GM19372 (cell line): ENCODE measurements around the gene ADRA1B.
"Not testable (repeated sequence)": the region's sequence is repeated elsewhere in the genome, so short reads cannot be mapped to it uniquely, and the experiment has no call there.

Experiments used
- ATAC-seq: cut with Tn5 transposase; IDR thresholded peaks from one replicate; pipeline ENCODE4 v1.9.1; 2021; ENCODE audit warnings: mild to moderate bottlenecking, low read depth, moderate library complexity; ENCODE audit not compliant: unreplicated experiment

ADRA1B gene

DNA sequence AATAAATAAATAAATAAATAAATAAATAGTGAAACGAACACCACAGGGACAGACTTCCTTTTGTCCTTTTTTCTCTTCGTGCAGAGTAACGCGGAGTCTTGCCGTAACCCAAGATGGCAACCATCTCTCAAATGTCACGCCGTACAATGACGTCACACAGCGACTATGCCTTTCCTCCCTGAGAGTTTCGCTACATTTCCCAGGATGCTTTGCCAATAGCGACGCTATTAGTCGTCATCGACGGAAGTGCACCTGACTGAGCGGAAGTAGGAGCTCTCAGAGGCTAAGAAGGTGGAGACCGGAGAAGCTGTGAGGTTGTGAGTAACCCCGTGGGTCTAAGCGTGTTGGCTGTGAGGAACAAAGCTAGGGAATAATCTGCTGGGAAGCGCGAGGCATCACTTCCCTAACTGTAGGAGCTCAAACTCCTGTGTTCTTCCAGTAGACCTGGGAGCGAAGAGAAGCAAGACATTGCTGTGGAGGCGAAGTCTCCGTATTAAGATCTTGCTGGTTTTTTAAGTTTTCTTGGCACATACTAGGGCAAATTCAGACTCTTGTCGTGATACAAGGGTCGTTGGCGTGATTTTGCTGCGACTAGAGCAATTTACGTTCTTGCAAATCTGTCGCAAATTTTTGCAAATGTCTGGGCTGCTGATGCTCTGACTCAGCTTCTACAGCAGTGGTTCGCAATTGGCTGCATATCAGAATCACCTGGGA lies 92.8 kb downstream of the ADRA1B start, which contains the start of gene TTC1:
Gene TTC1, plus strand, starts transcription at position 263 of the 714 bp plus-strand sequence. CDS start 1,390 bp downstream, outside the sequence.
- ATAC-seq = peak; percentile 100

GRCh38 chr5:160009591-160009989 lies 93.3 kb downstream of the ADRA1B start:
- no peak for ATAC-seq

DNA sequence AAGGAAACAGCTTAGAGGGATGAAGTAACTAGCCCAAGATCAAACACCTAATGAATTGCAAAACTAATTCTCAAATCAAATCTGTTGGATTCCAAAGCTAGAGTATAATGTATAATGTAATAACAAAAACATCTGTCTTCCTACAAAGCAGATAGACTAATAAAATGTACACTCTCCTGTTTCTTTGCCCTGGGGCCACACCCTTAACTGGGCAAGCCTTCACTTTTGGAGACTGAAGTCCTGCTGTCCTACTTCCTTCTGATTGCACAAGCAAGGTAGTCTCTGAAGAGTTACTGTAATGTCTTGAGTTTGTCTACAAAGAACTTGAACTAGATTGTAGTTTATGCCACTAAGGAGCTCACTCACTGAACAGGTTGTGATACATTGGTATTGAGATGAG lies 95.2 kb downstream of the ADRA1B start:
- ATAC-seq = no peak

- not testable (repeated sequence) for ATAC-seq
These were observed 97.9 kb downstream of the ADRA1B start for GRCh38 chr5:160014197-160014596.

DNA sequence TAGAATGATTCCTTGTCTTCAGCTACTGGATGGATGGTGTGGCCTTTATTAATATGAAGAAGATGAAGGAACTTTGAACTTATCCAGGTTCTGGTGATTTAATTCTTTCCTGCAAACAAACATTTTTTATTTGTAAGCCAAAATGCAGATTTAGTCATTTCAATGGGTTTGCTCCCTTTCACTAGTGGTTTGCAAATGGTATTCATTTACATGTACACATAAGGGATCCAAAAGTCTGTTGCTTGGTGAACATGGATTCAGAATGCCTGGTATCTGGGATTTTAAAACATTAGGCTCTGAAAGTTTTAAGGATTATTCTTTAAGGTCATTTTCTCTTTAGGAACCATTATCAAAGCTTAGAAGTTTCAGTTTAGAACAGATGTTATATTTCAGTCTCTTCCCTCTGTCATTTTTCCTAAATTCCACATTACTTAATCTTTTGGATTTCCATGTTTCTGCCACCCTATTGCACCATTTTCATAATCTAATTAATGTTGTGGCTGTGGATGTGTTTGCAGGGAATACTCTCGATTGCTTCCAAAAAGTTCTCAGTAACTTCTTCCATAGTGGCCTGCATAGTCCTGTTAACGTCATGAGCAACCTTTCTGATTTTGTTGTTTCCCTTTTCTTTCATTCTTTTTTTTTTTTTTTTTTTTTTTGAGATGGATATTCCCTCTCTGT lies 102.8 kb downstream of the ADRA1B start:
- ATAC-seq = no peak

DNA sequence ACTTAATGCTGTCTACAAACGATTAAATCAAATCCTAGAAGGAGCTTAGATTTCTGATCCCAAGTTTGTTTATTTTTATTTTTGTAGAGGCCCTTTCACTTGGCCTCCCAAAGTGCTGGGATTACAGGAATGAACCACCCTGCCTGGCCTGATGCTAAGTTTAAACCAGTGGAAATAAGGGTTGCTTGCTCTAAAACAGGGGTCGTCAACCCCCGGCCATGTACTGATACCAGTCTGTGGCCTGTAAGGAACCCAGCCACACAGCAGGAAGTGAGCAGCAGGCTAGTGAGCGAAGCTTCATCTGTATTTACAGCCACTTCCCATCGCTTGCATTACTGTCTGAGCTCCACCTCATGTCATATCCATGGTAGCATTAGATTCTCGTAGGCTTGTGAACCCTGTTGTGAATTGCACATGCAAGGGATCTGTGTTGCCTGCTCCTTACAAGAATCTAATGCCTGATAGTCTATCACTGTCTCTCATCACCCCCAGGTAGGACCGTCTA lies 104.0 kb downstream of the ADRA1B start:
- no peak for ATAC-seq

- ATAC-seq = no peak
These were observed 104.7 kb downstream of the ADRA1B start for GRCh38 chr5:160020964-160021363.

GRCh38 chr5:160021831-160022446 lies 105.7 kb downstream of the ADRA1B start:
- ATAC-seq = peak; percentile 89
